ENCODE data around the gene CELSR1.

DNA sequence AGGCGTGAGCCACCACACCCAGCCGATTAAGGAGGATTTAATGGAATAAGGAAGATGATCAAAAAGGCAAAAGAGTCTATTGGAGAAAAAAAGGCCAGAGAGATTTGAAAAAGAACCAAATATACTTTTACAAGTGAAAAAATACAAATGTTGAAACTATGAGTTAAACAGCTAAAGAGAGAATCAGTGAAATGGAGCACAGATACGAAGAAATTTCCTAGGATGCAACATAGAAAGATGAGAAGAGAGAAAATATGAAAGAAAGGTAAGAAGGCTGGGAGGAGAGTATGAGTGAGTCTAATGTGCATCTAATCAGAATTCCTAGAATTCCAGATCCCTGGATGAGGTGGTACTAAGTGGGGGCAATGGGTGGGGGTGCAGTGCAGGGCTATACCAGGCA lies 19.4 kb upstream of the CELSR1 start:
- TF ChIP-seq, protein P1, sequence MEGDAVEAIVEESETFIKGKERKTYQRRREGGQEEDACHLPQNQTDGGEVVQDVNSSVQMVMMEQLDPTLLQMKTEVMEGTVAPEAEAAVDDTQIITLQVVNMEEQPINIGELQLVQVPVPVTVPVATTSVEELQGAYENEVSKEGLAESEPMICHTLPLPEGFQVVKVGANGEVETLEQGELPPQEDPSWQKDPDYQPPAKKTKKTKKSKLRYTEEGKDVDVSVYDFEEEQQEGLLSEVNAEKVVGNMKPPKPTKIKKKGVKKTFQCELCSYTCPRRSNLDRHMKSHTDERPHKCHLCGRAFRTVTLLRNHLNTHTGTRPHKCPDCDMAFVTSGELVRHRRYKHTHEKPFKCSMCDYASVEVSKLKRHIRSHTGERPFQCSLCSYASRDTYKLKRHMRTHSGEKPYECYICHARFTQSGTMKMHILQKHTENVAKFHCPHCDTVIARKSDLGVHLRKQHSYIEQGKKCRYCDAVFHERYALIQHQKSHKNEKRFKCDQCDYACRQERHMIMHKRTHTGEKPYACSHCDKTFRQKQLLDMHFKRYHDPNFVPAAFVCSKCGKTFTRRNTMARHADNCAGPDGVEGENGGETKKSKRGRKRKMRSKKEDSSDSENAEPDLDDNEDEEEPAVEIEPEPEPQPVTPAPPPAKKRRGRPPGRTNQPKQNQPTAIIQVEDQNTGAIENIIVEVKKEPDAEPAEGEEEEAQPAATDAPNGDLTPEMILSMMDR (IDR thresholded peaks at IDR 0.05) = no peak
- TF ChIP-seq POLR2A (IDR thresholded peaks at IDR 0.05) = no peak

All from adrenal gland (tissue), 5 donors.